IPS DF 6.9 (cell line): Measurements from ENCODE around the gene AKNAD1.
"Not testable (repeated sequence)": the region's sequence is repeated elsewhere in the genome, so short reads cannot be mapped to it uniquely, and the experiment has no call there.

Source experiments
- DNase-seq: peaks from one replicate; pipeline ENCODE4 v3.0.0-alpha.2; 2013; ENCODE audit warnings: low read depth, low spot score
- H3K27ac ChIP-seq: one replicate; pipeline ENCODE4 v1.5.1; 2013; ENCODE audit warnings: low read length, control low read depth
- H3K27me3 ChIP-seq: 2 replicates; pipeline ENCODE4 v1.6.1; 2013; ENCODE audit warnings: mild to moderate bottlenecking, low read length; ENCODE audit not compliant: control insufficient read depth, insufficient read depth
- H3K36me3 ChIP-seq: 2 replicates; pipeline ENCODE4 v1.6.1; 2013; ENCODE audit warnings: low read length; ENCODE audit not compliant: control insufficient read depth, insufficient read depth
- H3K4me1 ChIP-seq: 2 replicates; pipeline ENCODE4 v1.6.1; 2013; ENCODE audit warnings: low read length; ENCODE audit not compliant: control insufficient read depth, insufficient read depth
- H3K4me3 ChIP-seq: 2 replicates; pipeline ENCODE4 v1.5.1; 2013; ENCODE audit warnings: mild to moderate bottlenecking, low read length
- H3K9me3 ChIP-seq: 2 replicates; pipeline ENCODE4 v1.6.1; 2013; ENCODE audit warnings: low read length, inconsistent platforms; ENCODE audit not compliant: control insufficient read depth, insufficient read depth
- WGBS: extraction: QIAGEN DNeasy Blood & Tissue Kit; methylation state at CpG from one replicate; pipeline ENCODE4 v1.1.7; 2013; ENCODE audit warnings: mixed read lengths, missing lambda C conversion rate; ENCODE audit not compliant: insufficient read length, insufficient coverage; 5-methylcytosine and 5-hydroxymethylcytosine counted together

The AKNAD1 gene

DNA sequence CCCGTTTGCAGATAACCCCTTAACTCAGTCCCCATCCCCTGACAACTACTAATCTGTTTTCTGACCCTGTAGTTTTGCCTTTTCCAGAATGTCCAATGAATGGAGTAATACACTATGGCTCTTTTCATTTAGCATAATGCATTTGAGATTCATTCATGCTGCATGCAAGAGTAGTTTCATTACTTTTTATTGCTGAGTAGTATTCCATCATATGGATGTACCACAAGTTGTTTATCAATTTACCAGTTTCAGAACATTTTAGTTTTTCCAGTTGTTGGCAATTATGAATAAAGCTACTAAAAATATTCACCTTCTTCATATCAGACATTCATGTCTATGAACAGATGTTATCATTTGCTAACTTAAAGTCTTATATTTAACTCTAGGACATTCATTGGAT is 65.1 kb downstream of the AKNAD1 start:
- no peak overlapping the region for H3K27ac ChIP-seq
- no peaks in the 10 kb centered on the region for H3K4me1 ChIP-seq
- no peaks in the 10 kb centered on the region for H3K9me3 ChIP-seq
- H3K4me3 ChIP-seq = no peak overlapping the region
- H3K27me3 ChIP-seq = no peaks in the 10 kb centered on the region
- WGBS = no CpG with 5 or more reads among the region's 1 CpG
- no peaks in the 10 kb centered on the region; the same call in 1 of the 2 replicates for H3K36me3 ChIP-seq
- no peak for DNase-seq

DNA sequence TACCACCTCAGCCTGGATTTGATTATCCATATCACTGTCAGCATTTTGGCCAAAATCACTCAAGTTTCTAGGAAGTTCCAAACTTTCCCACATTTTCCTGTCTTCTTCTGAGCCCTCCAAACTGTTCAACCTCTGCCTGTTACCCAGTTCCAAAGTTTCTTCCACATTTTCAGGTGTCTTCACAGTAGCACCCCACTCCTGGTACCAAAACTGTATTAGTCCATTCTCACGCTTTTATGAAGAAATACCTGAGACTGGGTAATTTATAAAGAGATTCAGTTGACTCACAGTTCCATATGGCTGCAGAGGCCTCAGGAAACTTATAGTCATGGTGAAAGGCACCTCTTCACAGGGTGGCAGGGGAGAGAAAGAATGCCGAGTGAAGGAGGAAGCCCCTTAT is 71.0 kb downstream of the AKNAD1 start:
- WGBS = no CpG with 5 or more reads among the region's 2 CpGs
- peaks cover 11% of the 10 kb centered on the region for H3K36me3 ChIP-seq

DNA sequence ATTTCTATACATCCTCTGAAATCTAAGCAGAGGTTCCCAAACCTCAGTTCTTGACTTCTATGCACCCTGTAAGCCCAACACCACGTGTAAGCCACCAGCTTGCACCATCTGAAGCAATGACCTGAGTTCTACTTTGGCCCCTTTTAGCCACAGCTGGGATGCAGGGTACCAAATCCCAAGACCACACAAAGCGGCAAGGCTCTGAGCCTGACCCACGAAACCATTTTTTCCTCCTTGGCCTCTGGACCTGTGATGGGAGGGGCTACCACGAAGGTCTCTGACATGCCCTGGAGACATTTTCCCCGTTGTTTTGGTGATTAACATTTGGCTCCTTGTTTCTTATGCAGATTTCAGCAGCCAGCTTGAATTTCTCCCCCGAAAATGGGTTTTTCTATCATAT is 71.6 kb downstream of the AKNAD1 start:
- WGBS = no CpG with 5 or more reads among the region's 6 CpGs
- Histone ChIP-seq H3K9me3 (peaks cover 2% of the 10 kb centered on the region), H3K4me3 (no peak overlapping the region), H3K27ac (no peak overlapping the region), H3K36me3 (peaks cover 11% of the 10 kb centered on the region), H3K27me3 (no peaks in the 10 kb centered on the region), H3K4me1 (no peaks in the 10 kb centered on the region)
- peak; percentile 4 for DNase-seq

More for the DNA sequence above, 71.0 kb downstream of the AKNAD1 start:
- Histone ChIP-seq H3K27ac (no peak overlapping the region), H3K9me3 (peaks cover 2% of the 10 kb centered on the region), H3K4me3 (no peak overlapping the region), H3K4me1 (no peaks in the 10 kb centered on the region), H3K27me3 (no peaks in the 10 kb centered on the region)
- DNase-seq = no peak

DNA sequence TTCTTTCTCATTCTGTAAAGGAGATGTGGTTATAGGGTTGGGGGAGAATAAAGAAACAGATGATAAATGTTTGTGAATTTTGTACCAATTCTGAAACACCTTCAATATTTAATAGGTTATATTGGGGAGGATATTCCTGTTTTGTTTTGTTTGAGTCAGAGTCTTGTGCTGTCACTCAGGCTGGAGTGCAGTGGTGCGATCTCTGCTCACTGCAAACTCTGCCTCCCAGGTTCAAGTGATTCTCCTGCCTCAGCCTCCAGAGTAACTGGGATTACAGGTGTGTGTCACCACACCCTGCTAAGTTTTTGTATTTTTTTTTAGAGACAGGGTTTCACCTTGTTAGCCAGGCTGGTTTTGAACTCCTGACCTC is 75.3 kb downstream of the AKNAD1 start:
- not testable (repeated sequence) for H3K4me1 ChIP-seq, DNase-seq, H3K9me3 ChIP-seq, H3K27me3 ChIP-seq, H3K4me3 ChIP-seq, H3K27ac ChIP-seq
- H3K36me3 ChIP-seq = peaks cover 11% of the 10 kb centered on the region
- WGBS = no CpG with 5 or more reads among the region's 1 CpG

DNA sequence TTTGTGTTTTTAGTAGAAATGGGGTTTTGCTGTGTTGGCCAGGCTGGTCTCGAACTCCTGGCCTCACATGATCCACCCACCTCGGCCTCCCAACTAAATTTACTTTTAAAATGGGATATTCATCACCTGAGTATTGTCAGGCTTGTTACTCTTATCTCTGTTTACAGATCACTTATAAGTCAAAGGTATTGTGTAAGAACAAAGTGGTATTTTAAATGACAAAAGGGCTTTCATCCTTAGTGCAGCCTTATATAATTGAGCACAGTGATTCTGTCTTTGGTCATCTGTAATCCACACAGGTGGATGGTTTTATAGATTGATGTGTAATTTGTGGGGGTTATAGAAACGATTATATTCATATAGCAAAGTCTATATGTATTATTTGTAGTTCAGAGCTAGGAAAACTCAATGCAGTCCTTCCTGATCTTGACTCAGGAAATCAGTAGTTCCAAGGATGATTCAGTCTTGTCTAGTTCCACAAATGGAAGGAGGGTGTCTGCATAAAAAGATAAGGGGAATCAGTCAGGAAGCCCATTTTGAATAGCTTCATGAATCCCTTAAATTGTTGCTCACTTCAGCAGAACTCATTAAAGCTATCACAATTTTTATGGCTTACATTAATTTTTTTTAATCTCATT is 75.8 kb downstream of the AKNAD1 start:
- H3K36me3 ChIP-seq = peaks cover 6% of the 10 kb centered on the region
- H3K9me3 ChIP-seq = peaks cover 2% of the 10 kb centered on the region; the same call in 1 of the 2 replicates
- H3K4me1 ChIP-seq = no peaks in the 10 kb centered on the region
- no peak overlapping the region for H3K27ac ChIP-seq
- 100% methylated on average over 1 of the region's 3 CpGs for WGBS
- DNase-seq = no peak
- no peak overlapping the region for H3K4me3 ChIP-seq
- no peaks in the 10 kb centered on the region for H3K27me3 ChIP-seq

DNA sequence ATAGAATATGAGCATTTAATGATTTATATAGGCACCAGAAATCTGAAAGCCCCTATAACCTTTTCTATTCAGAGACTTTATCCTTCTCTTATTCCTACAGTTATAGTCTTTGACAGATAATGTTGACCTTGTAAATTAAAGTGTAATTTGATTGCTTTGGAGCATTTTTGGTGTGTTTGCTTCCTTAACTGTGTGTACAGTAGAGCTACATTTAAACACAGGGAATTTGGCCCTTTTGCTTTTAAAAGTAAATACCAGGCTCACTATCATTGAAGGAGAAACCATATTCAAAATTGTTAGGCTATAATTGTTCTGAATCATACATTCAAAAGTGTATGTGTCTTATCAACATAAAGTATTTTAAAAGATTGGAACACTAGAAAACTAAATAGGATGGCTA is 77.4 kb downstream of the AKNAD1 start:
- no peaks in the 10 kb centered on the region for H3K27me3 ChIP-seq
- no peaks in the 10 kb centered on the region; the same call in 1 of the 2 replicates for H3K36me3 ChIP-seq

DNA sequence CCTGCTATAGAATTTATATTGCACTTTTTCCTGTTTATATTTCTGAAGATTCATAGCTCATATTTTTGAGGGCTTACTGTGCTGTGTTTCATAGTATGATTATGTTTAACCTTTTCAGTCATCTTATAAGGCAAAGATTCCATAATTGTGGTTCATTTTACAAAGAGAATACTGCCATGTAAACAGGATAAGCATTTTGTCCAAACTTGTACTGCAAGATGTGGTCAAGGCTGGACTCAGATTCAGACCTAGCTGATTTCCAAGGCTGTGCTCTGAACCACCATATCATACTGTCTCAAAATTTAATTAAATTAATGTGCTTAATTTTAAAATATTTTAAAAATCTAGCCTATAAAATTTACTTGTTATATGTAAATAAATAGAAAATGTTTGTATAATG is 79.1 kb downstream of the AKNAD1 start:
- Histone ChIP-seq H3K4me3 (no peak overlapping the region), H3K4me1 (no peaks in the 10 kb centered on the region), H3K36me3 (no peaks in the 10 kb centered on the region), H3K27me3 (no peaks in the 10 kb centered on the region), H3K9me3 (no peaks in the 10 kb centered on the region), H3K27ac (no peak overlapping the region)
- no peak for DNase-seq

More for the DNA sequence above, 77.4 kb downstream of the AKNAD1 start:
- Histone ChIP-seq H3K27ac (no peak overlapping the region), H3K9me3 (no peaks in the 10 kb centered on the region), H3K4me1 (no peaks in the 10 kb centered on the region), H3K4me3 (no peak overlapping the region)
- DNase-seq = no peak

DNA sequence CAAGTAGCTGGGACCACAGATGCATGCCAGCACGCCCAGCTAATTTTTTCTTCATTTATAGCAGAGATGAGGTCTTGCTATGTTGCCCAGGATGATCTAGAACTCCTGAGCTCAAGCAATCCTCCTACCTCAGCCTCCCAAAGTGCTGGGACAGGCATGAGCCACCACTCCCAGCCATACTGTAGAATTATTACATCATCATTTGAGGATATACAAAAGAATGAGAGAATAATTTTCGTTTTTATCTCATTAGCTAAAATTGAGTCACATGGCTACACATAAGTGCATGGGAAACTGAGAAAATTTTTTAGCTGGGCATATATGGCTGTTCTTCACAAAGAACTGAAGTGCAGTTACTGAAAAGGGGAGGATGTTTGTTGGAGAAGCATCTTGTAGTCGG is 89.2 kb downstream of the AKNAD1 start:
- H3K27ac ChIP-seq = no peak overlapping the region
- H3K9me3 ChIP-seq = no peaks in the 10 kb centered on the region
- no peaks in the 10 kb centered on the region for H3K4me1 ChIP-seq
- no peak for DNase-seq
- no peaks in the 10 kb centered on the region for H3K36me3 ChIP-seq
- H3K4me3 ChIP-seq = no peak overlapping the region
- H3K27me3 ChIP-seq = no peaks in the 10 kb centered on the region
- no CpG with 5 or more reads among the region's 3 CpGs for WGBS

DNA sequence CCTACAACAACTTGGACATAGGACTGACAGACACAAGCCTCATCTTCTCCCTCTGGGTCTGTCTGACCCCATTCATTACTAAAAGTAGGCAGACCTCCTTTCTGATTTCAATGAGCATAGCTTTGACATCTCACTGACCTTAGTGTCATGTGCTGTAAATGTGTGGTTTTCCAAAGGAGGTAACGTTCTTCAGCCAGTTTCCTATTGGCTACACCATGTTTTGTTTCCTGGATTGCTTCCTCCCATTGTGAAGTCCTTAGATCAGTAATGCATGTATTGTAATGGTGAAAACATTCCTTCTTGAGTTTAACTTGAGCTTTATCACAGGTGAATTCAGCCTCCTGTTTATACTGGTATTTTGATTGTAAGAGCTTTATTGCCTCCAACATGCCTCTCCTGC is 89.8 kb downstream of the AKNAD1 start:
- no peaks in the 10 kb centered on the region for H3K27me3 ChIP-seq
- no peaks in the 10 kb centered on the region for H3K36me3 ChIP-seq
- no peak overlapping the region for H3K4me3 ChIP-seq
- WGBS = no CpG with 5 or more reads among the region's 1 CpG
- no peaks in the 10 kb centered on the region for H3K9me3 ChIP-seq
- no peak for DNase-seq
- no peaks in the 10 kb centered on the region for H3K4me1 ChIP-seq
- H3K27ac ChIP-seq = no peak overlapping the region
